NCI-H2107 (cell line): ENCODE results near the gene CDCA3.
A peak's percentile ranks its signal among the peaks of the same experiment; 100 is the strongest.
"Not testable (repeated sequence)": the region's sequence is repeated elsewhere in the genome, so short reads cannot be mapped to it uniquely, and the experiment has no call there.

ENCODE experiments used
- DNase-seq: peaks from one replicate; lab custom pipeline; 2025; lab: John Stamatoyannopoulos, UW

Gene CDCA3

GRCh38 chr12:6872073-6873048 lies 21.3 kb upstream of the CDCA3 start:
- peak; percentile 56 for DNase-seq

- no peak for DNase-seq
Measured at GRCh38 chr12:6871052-6871957, 20.2 kb upstream of the CDCA3 start.

- not testable (repeated sequence) for DNase-seq
Measured at GRCh38 chr12:6870304-6870703, 19.2 kb upstream of the CDCA3 start.

GRCh38 chr12:6869049-6870021 lies 18.2 kb upstream of the CDCA3 start:
- peak; percentile 67 for DNase-seq

- no peak for DNase-seq
Measured at GRCh38 chr12:6868211-6869048, 17.3 kb upstream of the CDCA3 start.

- peak; percentile 76 for DNase-seq
Measured at GRCh38 chr12:6867413-6868210, 16.5 kb upstream of the CDCA3 start, which contains the start of gene TPI1. Gene TPI1, plus strand, starts transcription at chr12:6867531. Its CDS starts 36 bp downstream, at chr12:6867567.

GRCh38 chr12:6866920-6867412 lies 15.9 kb upstream of the CDCA3 start:
- DNase-seq: no peak

- no peak for DNase-seq
Measured at GRCh38 chr12:6866163-6866919, 15.3 kb upstream of the CDCA3 start.

- DNase-seq: not testable (repeated sequence)
Measured at GRCh38 chr12:6865307-6865706, 14.2 kb upstream of the CDCA3 start.

- no peak for DNase-seq
Measured at GRCh38 chr12:6863586-6864321, 12.7 kb upstream of the CDCA3 start.

GRCh38 chr12:6863033-6863432 lies 11.9 kb upstream of the CDCA3 start:
- no peak for DNase-seq

GRCh38 chr12:6861391-6861790 lies 10.3 kb upstream of the CDCA3 start:
- DNase-seq: no peak

- DNase-seq: no peak
Measured at GRCh38 chr12:6860942-6861341, 9.9 kb upstream of the CDCA3 start.

- DNase-seq: no peak
Measured at GRCh38 chr12:6860116-6860515, 9.0 kb upstream of the CDCA3 start.

GRCh38 chr12:6858799-6859198 lies 7.7 kb upstream of the CDCA3 start:
- no peak for DNase-seq

GRCh38 chr12:6855322-6855721 lies 4.2 kb upstream of the CDCA3 start:
- DNase-seq: no peak

GRCh38 chr12:6854036-6854435 lies 3.0 kb upstream of the CDCA3 start:
- DNase-seq: no peak

- no peak for DNase-seq
Measured at GRCh38 chr12:6853626-6854025, 2.5 kb upstream of the CDCA3 start.
